ENCODE results near the gene INCENP. TPM values are rescaled to one million over a fixed set of nuclear protein-coding genes. Genes with fewer than 3 reads are reported as not detected.

The INCENP gene
- total and polyA plus RNA-seq, 10 of the 15 experiments (the other 5 are each of a cell fraction or from before 2014, with no cell fraction given), result 1.4 to 96.8 (median 29.0) TPM

DNA sequence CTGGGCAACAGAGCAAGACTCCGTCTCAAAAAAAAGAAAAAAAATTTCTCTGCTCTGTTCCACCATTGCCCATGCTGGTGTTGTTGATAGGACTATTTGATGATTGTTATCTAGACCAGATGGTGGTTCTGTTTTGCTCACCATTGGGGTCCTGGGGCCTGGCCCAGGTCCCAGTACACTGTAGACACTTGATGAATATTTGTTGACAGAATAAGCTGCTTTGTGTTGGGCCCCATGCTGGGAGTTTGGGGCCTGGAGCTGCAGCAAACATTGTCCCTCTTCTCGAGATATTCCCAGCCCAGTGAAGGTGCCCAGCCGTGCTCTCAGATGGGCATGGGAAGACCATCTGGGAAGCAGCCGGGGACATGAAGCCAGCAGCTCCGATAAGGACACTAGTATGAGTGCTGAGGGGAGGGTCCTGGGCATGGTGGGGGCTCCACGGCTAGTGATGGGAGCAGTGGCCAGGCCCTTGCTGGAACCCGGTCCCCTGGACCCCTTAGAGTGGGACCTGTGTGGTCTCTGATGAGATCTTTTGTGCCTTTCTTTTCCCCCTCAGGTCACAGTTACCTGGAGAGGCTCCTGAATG lies 13.6 kb downstream of the INCENP start (continued):
- TF ChIP-seq, protein P1, sequence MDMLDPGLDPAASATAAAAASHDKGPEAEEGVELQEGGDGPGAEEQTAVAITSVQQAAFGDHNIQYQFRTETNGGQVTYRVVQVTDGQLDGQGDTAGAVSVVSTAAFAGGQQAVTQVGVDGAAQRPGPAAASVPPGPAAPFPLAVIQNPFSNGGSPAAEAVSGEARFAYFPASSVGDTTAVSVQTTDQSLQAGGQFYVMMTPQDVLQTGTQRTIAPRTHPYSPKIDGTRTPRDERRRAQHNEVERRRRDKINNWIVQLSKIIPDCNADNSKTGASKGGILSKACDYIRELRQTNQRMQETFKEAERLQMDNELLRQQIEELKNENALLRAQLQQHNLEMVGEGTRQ (IDR thresholded peaks at IDR 0.05; ENCODE audit: borderline replicate concordance, low read depth, low read length), result no peak
- no peak for TF ChIP-seq NFXL1 (IDR thresholded peaks at IDR 0.05; ENCODE audit: borderline replicate concordance)
- TF ChIP-seq, protein P2, sequence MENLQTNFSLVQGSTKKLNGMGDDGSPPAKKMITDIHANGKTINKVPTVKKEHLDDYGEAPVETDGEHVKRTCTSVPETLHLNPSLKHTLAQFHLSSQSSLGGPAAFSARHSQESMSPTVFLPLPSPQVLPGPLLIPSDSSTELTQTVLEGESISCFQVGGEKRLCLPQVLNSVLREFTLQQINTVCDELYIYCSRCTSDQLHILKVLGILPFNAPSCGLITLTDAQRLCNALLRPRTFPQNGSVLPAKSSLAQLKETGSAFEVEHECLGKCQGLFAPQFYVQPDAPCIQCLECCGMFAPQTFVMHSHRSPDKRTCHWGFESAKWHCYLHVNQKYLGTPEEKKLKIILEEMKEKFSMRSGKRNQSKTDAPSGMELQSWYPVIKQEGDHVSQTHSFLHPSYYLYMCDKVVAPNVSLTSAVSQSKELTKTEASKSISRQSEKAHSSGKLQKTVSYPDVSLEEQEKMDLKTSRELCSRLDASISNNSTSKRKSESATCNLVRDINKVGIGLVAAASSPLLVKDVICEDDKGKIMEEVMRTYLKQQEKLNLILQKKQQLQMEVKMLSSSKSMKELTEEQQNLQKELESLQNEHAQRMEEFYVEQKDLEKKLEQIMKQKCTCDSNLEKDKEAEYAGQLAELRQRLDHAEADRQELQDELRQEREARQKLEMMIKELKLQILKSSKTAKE (IDR thresholded peaks at IDR 0.05; ENCODE audit: low read depth, poor library complexity, severe bottlenecking), result no peak

DNA sequence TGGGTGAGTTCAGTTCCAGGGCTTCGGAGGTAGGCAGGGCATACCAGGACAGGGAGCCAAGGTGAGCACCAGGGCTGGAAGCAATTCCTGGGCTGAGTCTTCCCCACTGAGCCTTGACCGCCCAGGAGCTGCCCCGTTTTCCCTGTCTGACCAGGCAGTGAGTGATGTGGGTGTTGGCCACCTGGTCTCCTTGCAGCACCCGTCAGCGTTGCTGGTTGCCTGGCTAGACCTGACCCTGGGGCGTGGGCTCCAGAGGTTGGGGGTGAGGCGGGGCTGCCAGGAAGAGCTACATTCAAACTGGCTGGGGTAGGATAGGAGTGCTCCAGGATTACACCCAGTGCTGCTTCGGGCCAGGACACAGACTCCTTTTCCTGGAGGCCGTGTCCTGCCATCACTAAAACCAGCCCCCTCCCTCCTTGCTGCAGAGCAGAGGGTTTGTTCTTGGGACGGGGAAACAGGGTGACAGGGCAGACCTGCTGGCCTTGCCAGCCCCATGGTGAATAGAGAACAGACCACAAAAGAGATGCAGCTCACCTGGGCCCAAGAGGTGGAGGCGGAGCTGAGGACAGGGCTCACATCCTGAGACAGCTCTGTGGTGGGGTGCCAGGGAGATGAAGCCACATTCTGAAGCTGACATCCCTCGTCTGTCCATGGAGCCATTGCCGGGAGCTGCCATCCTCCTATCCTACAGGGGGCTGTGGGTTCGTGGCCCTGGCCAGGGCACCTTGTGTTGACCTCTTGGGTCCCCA lies 14.2 kb downstream of the INCENP start:
- H3K4me3 ChIP-seq, result no peak overlapping the region
- intact Hi-C loops (cut with micrococcal nuclease; ENCODE audit: unreplicated experiment), result no loop called here
- H3K9me3 ChIP-seq (replicated peaks; ENCODE audit: control insufficient read depth, insufficient read depth, low read length), result no peaks in the 10 kb centered on the region
- no peak for ATAC-seq
- ChIA-PET POLR2A (interaction anchor here (0.5 kb wide), 1 partner anchor 382 kb away, joined by 4 read pairs; no protein-coding TSS in a partner anchor), RAD21 (ENCODE audit: unreplicated experiment) (no interaction called here), SMC1A (ENCODE audit: uncharacterized antibody, unreplicated experiment) (no interaction called here), CTCF (no interaction called here)
- no peaks in the 10 kb centered on the region for H3K4me1 ChIP-seq (ENCODE audit: control insufficient read depth, insufficient read depth, low read length)
- no peak overlapping the region for H2AFZ ChIP-seq (ENCODE audit: control insufficient read depth, low read depth, low read length)
- WGBS (ENCODE audit: insufficient coverage, insufficient replicate concordance, low lambda C conversion rate, missing lambda C conversion rate), result 93% methylated on average over 13 of the region's 14 CpGs
- DNase-seq (ENCODE audit: low read depth, low spot score), result no peak
- TF ChIP-seq POLR2A (IDR thresholded peaks at IDR 0.05; ENCODE audit: low read depth, low read length), result peak; percentile 40
- no peak for TF ChIP-seq ZNF207 (IDR thresholded peaks at IDR 0.05; ENCODE audit: borderline replicate concordance)
- in situ Hi-C loops (cut with MboI), result no loop called here
- H3K27ac ChIP-seq (ENCODE audit: control insufficient read depth, insufficient read depth), result no peak overlapping the region
- peaks cover 37 to 57% of the 10 kb centered on the region in 2 experiments for H3K36me3 ChIP-seq (ENCODE audit: control insufficient read depth in 2 of 2, insufficient read depth in 2 of 2, low read length in 1 of 2)
- peaks cover 12% of the 10 kb centered on the region for H3K79me2 ChIP-seq (ENCODE audit: control insufficient read depth, insufficient read depth, low read length)
- FAIRE-seq, result no peak
- H3K4me2 ChIP-seq (ENCODE audit: control insufficient read depth, insufficient read depth), result no peak overlapping the region
- H3K9ac ChIP-seq (ENCODE audit: control insufficient read depth, insufficient read depth, low read length), result no peak overlapping the region
- BruUV-seq (replicated peaks), result no TSS peak
- no peaks in the 10 kb centered on the region for H3K27me3 ChIP-seq (replicated peaks in 1 of 2; ENCODE audit: control insufficient read depth in 2 of 2, insufficient read depth in 2 of 2, low read length in 1 of 2)
- H4K20me1 ChIP-seq (ENCODE audit: control insufficient read depth, insufficient read depth), result no peaks in the 10 kb centered on the region
